ENCODE results near the gene RNF150. TPM values are rescaled to one million over a fixed set of nuclear protein-coding genes. Genes with fewer than 3 reads are reported as not detected.
A peak's percentile ranks its signal among the peaks of the same experiment; 100 is the strongest.

RNF150 gene
- total RNA-seq, 1 donor, result 16.4 TPM

GRCh38 chr4:140851032-140851636, 282.1 kb downstream of the RNF150 start:
- TF ChIP-seq CTCF (IDR thresholded peaks at IDR 0.05; ENCODE audit: insufficient read depth, low read depth, low read length), result peak; percentile 80
- peak; percentile 65 for DNase-seq (ENCODE audit: low read depth)
- no peak overlapping the region for H3K4me3 ChIP-seq (ENCODE audit: low read depth, low read length)

GRCh38 chr4:140849526-140849925, 283.7 kb downstream of the RNF150 start:
- H3K4me3 ChIP-seq (ENCODE audit: low read depth, low read length), result no peak overlapping the region
- no peak for TF ChIP-seq CTCF (IDR thresholded peaks at IDR 0.05; ENCODE audit: insufficient read depth, low read depth, low read length)
- DNase-seq (ENCODE audit: low read depth), result no peak

GRCh38 chr4:140846736-140847135, 286.5 kb downstream of the RNF150 start:
- H3K4me3 ChIP-seq (ENCODE audit: low read depth, low read length), result no peak overlapping the region
- TF ChIP-seq CTCF (IDR thresholded peaks at IDR 0.05; ENCODE audit: insufficient read depth, low read depth, low read length), result no peak
- no peak for DNase-seq (ENCODE audit: low read depth)

GRCh38 chr4:140844061-140844460, 289.2 kb downstream of the RNF150 start:
- H3K4me3 ChIP-seq (ENCODE audit: low read depth, low read length), result no peak overlapping the region
- DNase-seq (ENCODE audit: low read depth), result no peak
- TF ChIP-seq CTCF (IDR thresholded peaks at IDR 0.05; ENCODE audit: insufficient read depth, low read depth, low read length), result no peak

GRCh38 chr4:140841186-140841585, 292.1 kb downstream of the RNF150 start:
- no peak for DNase-seq (ENCODE audit: low read depth)
- no peak for TF ChIP-seq CTCF (IDR thresholded peaks at IDR 0.05; ENCODE audit: insufficient read depth, low read depth, low read length)
- H3K4me3 ChIP-seq (ENCODE audit: low read depth, low read length), result no peak overlapping the region

GRCh38 chr4:140839888-140840790, 293.1 kb downstream of the RNF150 start:
- TF ChIP-seq CTCF (IDR thresholded peaks at IDR 0.05; ENCODE audit: insufficient read depth, low read depth, low read length), result no peak
- no peak overlapping the region for H3K4me3 ChIP-seq (ENCODE audit: low read depth, low read length)
- peak; percentile 43 for DNase-seq (ENCODE audit: low read depth)

All from fibroblast of villous mesenchyme (primary cell).